ENCODE measurements around the gene VPS13D.

Gene VPS13D

DNA sequence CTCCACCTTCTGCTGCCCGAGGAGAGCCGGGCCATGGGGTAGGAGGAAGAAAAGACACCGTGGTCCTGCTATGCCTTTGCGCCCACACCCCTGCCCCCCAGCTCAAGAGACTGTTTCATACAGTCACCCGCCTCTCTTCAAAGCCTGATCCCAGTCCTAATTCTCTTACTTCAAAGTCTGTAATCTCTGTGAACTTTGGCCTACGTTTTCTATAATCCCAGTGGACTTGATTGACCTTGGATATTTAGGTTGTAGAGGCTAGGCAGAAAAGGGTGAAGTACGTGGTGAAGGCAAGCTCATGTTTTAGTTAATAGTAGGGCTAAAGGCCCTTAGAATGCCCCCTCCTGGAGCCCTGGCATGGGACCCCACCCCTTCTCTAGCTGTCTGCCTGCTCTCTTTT, 28.4 kb downstream of the VPS13D start:
- H3K27me3 ChIP-seq (ENCODE audit: insufficient read depth, low read length): no peaks in the 10 kb centered on the region

DNA sequence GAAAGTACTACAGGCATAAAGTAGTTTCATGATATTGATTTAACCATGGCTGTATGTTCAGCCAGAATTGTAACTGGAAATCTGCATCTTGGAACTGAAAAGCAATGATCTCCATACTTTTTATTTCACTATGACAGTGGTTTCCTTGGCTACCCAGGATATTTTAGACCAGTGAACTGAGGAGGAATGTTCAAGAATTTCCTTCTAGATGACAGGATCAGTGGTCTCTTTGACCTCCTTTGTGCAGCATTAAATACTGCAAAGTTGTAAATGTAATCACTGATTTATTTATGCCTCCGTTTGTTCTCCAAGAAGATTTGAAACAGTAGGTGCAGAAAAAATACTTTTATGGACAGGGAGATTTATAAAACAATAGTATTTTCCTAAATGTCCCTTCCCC, 39.5 kb downstream of the VPS13D start:
- Histone ChIP-seq H3K27ac (ENCODE audit: low read depth, low read length) (no peak overlapping the region), H3K36me3 (ENCODE audit: insufficient read depth, low read length) (peaks cover 22% of the 10 kb centered on the region), H3K4me1 (ENCODE audit: control insufficient read depth, insufficient read depth, low read length, unreplicated experiment) (no peaks in the 10 kb centered on the region), H3K79me2 (ENCODE audit: control insufficient read depth, insufficient read depth, low read length, unreplicated experiment) (no peaks in the 10 kb centered on the region), H3K27me3 (ENCODE audit: insufficient read depth, low read length) (no peaks in the 10 kb centered on the region), H3K4me3 (ENCODE audit: low read depth, low read length) (no peak overlapping the region), H2AFZ (ENCODE audit: low read length, unreplicated experiment) (no peak overlapping the region)

More for the DNA sequence above, 28.4 kb downstream of the VPS13D start:
- Histone ChIP-seq H3K4me1 (ENCODE audit: control insufficient read depth, insufficient read depth, low read length, unreplicated experiment) (no peaks in the 10 kb centered on the region), H2AFZ (ENCODE audit: low read length, unreplicated experiment) (no peak overlapping the region), H3K27ac (ENCODE audit: low read depth, low read length) (no peak overlapping the region), H3K36me3 (ENCODE audit: insufficient read depth, low read length) (peaks cover 31% of the 10 kb centered on the region), H3K4me3 (ENCODE audit: low read depth, low read length) (no peak overlapping the region), H3K79me2 (ENCODE audit: control insufficient read depth, insufficient read depth, low read length, unreplicated experiment) (no peaks in the 10 kb centered on the region)

DNA sequence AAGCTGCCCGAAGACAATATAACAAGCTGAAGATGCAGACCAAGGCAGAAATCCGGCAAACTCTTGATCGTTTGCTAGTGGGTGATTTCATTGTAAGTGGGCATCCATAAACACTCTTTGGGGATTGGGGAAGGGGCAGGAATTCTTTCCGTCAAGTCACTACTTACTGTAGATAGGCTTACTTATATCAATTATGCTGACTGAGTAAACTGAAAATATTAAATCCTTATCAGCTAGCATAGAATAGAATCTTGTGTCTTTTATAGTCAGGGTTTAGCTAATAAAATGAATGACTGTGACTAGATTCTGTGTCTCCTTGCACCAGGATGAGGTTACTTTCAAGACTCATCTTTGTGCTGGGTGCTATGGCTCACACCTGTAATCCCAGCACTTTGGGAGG, 41.2 kb downstream of the VPS13D start:
- H3K4me1 ChIP-seq (ENCODE audit: control insufficient read depth, insufficient read depth, low read length, unreplicated experiment): no peaks in the 10 kb centered on the region

DNA sequence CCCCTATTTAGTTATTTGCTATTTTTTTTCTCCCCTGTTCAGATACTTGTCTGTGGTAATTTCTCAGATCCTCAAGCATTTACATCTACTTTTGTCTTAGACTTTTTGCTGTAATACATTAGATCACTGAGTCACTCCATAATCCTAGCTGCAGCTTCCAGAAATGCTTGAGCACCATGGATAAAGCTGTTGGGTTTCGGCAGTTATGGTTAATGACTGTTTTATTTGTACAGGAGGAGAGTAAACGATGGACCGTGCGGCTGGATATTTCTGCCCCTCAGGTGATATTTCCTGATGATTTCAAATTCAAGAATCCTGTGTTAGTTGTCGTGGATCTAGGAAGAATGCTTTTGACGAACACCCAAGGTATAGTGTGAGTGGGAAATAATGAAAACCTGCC, 42.9 kb downstream of the VPS13D start:
- H3K27ac ChIP-seq (ENCODE audit: low read depth, low read length): no peak overlapping the region
- H3K36me3 ChIP-seq (ENCODE audit: insufficient read depth, low read length): peaks cover 13% of the 10 kb centered on the region; the same call in 1 of the 2 replicates
- H3K27me3 ChIP-seq (ENCODE audit: insufficient read depth, low read length): no peaks in the 10 kb centered on the region
- H2AFZ ChIP-seq (ENCODE audit: low read length, unreplicated experiment): no peak overlapping the region
- H3K4me3 ChIP-seq (ENCODE audit: low read depth, low read length): no peak overlapping the region
- no peaks in the 10 kb centered on the region for H3K79me2 ChIP-seq (ENCODE audit: control insufficient read depth, insufficient read depth, low read length, unreplicated experiment)
- no peaks in the 10 kb centered on the region for H3K4me1 ChIP-seq (ENCODE audit: control insufficient read depth, insufficient read depth, low read length, unreplicated experiment)

More for the DNA sequence above, 41.2 kb downstream of the VPS13D start:
- Histone ChIP-seq H2AFZ (ENCODE audit: low read length, unreplicated experiment) (no peak overlapping the region), H3K79me2 (ENCODE audit: control insufficient read depth, insufficient read depth, low read length, unreplicated experiment) (no peaks in the 10 kb centered on the region), H3K4me3 (ENCODE audit: low read depth, low read length) (no peak overlapping the region), H3K36me3 (ENCODE audit: insufficient read depth, low read length) (peaks cover 12% of the 10 kb centered on the region; the same call in 1 of the 2 replicates), H3K27ac (ENCODE audit: low read depth, low read length) (no peak overlapping the region), H3K27me3 (ENCODE audit: insufficient read depth, low read length) (no peaks in the 10 kb centered on the region)

DNA sequence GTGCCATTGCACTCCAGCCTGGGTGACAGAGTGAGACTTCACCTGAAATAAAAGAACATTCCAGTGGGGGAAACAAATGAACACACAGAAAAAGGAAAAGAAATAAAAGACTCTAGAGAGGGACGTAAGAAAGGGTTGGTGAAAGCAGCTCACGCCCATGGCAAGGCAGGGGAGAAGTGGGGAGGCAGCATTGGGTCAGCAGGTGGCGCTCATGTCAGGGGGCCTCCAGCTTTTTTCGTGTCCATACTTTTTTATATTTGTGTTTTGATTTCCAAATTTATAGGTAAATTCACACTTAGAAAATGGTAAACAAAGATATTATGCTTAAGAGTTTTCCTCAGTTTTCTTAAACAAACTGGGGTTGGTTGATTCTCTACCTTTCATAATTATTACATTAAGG, 45.5 kb downstream of the VPS13D start:
- H3K36me3 ChIP-seq (ENCODE audit: insufficient read depth, low read length): peaks cover 8% of the 10 kb centered on the region; the same call in 1 of the 2 replicates

DNA sequence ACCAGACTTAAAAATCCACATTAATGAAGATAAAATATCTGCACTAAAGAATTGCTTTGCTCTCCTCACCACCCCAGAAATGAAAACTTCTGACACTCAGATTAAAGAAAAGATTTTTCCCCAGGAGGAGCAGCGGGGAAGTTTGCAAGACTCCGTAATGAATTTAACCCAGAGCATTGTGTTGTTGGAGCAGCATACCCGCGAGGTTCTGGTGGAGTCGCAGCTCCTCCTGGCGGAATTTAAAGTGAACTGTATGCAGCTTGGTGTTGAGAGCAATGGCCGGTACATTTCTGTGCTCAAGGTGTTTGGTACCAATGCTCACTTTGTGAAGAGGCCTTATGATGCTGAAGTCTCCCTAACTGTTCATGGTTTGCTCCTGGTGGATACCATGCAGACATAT, 46.4 kb downstream of the VPS13D start:
- H2AFZ ChIP-seq (ENCODE audit: low read length, unreplicated experiment): no peak overlapping the region
- H3K4me3 ChIP-seq (ENCODE audit: low read depth, low read length): no peak overlapping the region
- H3K27me3 ChIP-seq (ENCODE audit: insufficient read depth, low read length): no peaks in the 10 kb centered on the region
- no peaks in the 10 kb centered on the region for H3K79me2 ChIP-seq (ENCODE audit: control insufficient read depth, insufficient read depth, low read length, unreplicated experiment)
- H3K27ac ChIP-seq (ENCODE audit: low read depth, low read length): no peak overlapping the region
- peaks cover 8% of the 10 kb centered on the region; the same call in 1 of the 2 replicates for H3K36me3 ChIP-seq (ENCODE audit: insufficient read depth, low read length)
- no peaks in the 10 kb centered on the region for H3K4me1 ChIP-seq (ENCODE audit: control insufficient read depth, insufficient read depth, low read length, unreplicated experiment)

More for the DNA sequence above, 45.5 kb downstream of the VPS13D start:
- Histone ChIP-seq H3K27me3 (ENCODE audit: insufficient read depth, low read length) (no peaks in the 10 kb centered on the region), H3K27ac (ENCODE audit: low read depth, low read length) (no peak overlapping the region), H2AFZ (ENCODE audit: low read length, unreplicated experiment) (no peak overlapping the region), H3K79me2 (ENCODE audit: control insufficient read depth, insufficient read depth, low read length, unreplicated experiment) (no peaks in the 10 kb centered on the region), H3K4me1 (ENCODE audit: control insufficient read depth, insufficient read depth, low read length, unreplicated experiment) (no peaks in the 10 kb centered on the region), H3K4me3 (ENCODE audit: low read depth, low read length) (no peak overlapping the region)

DNA sequence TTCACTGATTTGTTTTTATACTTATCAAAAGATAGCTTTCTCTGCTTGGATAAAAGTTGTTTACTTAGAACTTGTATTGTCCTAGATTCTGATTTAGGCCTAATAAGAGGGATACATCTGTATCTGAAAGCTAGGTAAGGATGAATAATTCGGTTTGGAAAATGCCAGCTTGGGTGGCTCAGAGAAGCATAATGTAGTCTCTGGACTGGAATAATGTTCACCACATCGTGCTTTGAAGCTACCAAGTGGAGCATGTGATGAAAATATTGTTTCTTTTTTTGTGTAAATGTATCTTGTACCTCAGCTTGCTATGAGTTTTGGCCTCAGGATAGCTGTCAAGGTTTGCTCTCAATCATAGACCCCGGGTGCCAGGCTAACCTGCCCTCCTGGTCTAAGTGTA, 49.2 kb downstream of the VPS13D start:
- H2AFZ ChIP-seq (ENCODE audit: low read length, unreplicated experiment): no peak overlapping the region
- no peak overlapping the region for H3K27ac ChIP-seq (ENCODE audit: low read depth, low read length)
- no peaks in the 10 kb centered on the region for H3K27me3 ChIP-seq (ENCODE audit: insufficient read depth, low read length)
- peaks cover 13% of the 10 kb centered on the region for H3K36me3 ChIP-seq (ENCODE audit: insufficient read depth, low read length)
- H3K4me1 ChIP-seq (ENCODE audit: control insufficient read depth, insufficient read depth, low read length, unreplicated experiment): no peaks in the 10 kb centered on the region
- no peaks in the 10 kb centered on the region for H3K79me2 ChIP-seq (ENCODE audit: control insufficient read depth, insufficient read depth, low read length, unreplicated experiment)
- no peak overlapping the region for H3K4me3 ChIP-seq (ENCODE audit: low read depth, low read length)

DNA sequence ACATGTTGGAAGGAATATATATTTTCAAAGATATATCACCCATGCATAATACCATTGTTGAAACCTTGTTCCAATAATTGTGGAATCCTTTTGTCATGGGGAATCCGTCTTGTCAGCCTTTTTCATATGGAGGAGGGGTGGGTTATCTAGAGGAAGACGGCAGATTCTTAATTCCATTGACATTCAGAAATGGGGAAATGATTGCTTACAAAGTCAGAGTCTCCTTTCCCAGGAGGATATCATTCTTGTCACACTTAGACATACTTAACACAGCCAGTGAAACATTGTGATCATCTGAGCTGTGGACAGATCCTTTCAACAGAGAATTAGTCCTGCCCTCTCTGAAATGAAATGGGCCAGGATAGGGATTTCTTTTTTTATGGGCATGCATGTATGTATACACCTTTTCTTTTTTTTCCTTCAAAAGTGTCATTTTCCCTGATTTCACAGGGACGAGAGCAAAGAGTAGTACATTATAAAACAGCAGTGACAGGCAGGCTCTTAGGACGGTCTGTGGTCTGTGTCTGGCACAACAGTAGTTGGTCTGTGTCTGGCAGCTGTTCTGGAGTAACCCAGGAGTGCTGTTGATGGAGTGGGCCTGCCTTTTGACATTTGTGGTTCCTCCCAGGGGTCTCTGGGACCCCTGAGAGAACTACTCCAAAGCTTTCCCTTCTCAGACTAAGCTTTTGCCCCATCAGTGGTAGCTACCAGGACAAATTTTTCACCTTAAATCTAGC, 50.1 kb downstream of the VPS13D start:
- no peaks in the 10 kb centered on the region for H3K4me1 ChIP-seq (ENCODE audit: control insufficient read depth, insufficient read depth, low read length, unreplicated experiment)
- no peak overlapping the region for H2AFZ ChIP-seq (ENCODE audit: low read length, unreplicated experiment)
- H3K4me3 ChIP-seq (ENCODE audit: low read depth, low read length): no peak overlapping the region
- peaks cover 13% of the 10 kb centered on the region for H3K36me3 ChIP-seq (ENCODE audit: insufficient read depth, low read length)
- H3K27ac ChIP-seq (ENCODE audit: low read depth, low read length): no peak overlapping the region
- H3K27me3 ChIP-seq (ENCODE audit: insufficient read depth, low read length): no peaks in the 10 kb centered on the region
- H3K79me2 ChIP-seq (ENCODE audit: control insufficient read depth, insufficient read depth, low read length, unreplicated experiment): peaks cover 4% of the 10 kb centered on the region

DNA sequence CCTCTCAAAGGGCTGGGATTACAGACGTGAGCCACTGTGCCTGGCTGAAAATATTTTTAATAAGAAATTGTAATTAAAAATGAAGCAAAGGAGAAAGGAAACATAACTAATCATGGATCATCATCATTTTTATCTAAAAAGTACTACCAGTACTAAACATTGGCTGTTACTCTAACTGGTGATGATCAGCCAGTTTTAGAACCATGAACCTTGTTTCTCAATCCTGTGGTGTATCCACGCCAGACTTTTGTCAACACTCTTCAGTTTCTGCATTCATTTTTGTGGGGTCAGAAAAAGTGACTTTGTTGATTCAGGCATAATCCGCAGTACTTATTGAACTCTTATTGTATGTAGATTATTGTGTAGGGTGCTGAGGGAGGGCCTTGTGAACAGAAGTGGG, 52.3 kb downstream of the VPS13D start:
- Histone ChIP-seq H3K27ac (ENCODE audit: low read depth, low read length) (no peak overlapping the region), H2AFZ (ENCODE audit: low read length, unreplicated experiment) (no peak overlapping the region), H3K4me1 (ENCODE audit: control insufficient read depth, insufficient read depth, low read length, unreplicated experiment) (no peaks in the 10 kb centered on the region), H3K79me2 (ENCODE audit: control insufficient read depth, insufficient read depth, low read length, unreplicated experiment) (peaks cover 7% of the 10 kb centered on the region), H3K36me3 (ENCODE audit: insufficient read depth, low read length) (peaks cover 5% of the 10 kb centered on the region; the same call in 1 of the 2 replicates), H3K27me3 (ENCODE audit: insufficient read depth, low read length) (no peaks in the 10 kb centered on the region), H3K4me3 (ENCODE audit: low read depth, low read length) (no peak overlapping the region)

DNA sequence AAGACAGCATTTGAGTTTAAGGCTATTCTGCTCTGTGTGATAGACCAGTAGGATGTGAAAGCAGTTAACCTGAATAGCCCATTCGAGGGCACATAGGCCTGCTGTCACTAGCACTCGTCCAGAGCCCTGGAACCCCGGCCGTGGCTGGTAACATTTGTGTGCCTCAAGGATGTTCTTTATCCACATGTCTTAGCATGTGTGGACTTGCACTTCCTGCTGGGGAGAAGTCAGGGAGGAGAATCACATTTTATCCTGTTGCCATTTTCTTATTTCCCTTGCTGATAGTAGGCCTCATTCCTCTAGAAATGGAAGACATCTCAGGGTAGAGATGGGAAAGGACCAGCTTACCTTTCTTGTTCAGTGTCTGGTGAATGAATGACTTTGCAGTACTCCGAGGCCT, 54.7 kb downstream of the VPS13D start:
- peaks cover 5% of the 10 kb centered on the region; the same call in 1 of the 2 replicates for H3K36me3 ChIP-seq (ENCODE audit: insufficient read depth, low read length)
- no peak overlapping the region for H3K4me3 ChIP-seq (ENCODE audit: low read depth, low read length)
- no peaks in the 10 kb centered on the region for H3K27me3 ChIP-seq (ENCODE audit: insufficient read depth, low read length)
- H3K27ac ChIP-seq (ENCODE audit: low read depth, low read length): no peak overlapping the region
- H2AFZ ChIP-seq (ENCODE audit: low read length, unreplicated experiment): no peak overlapping the region
- no peaks in the 10 kb centered on the region for H3K4me1 ChIP-seq (ENCODE audit: control insufficient read depth, insufficient read depth, low read length, unreplicated experiment)
- peaks cover 9% of the 10 kb centered on the region for H3K79me2 ChIP-seq (ENCODE audit: control insufficient read depth, insufficient read depth, low read length, unreplicated experiment)

DNA sequence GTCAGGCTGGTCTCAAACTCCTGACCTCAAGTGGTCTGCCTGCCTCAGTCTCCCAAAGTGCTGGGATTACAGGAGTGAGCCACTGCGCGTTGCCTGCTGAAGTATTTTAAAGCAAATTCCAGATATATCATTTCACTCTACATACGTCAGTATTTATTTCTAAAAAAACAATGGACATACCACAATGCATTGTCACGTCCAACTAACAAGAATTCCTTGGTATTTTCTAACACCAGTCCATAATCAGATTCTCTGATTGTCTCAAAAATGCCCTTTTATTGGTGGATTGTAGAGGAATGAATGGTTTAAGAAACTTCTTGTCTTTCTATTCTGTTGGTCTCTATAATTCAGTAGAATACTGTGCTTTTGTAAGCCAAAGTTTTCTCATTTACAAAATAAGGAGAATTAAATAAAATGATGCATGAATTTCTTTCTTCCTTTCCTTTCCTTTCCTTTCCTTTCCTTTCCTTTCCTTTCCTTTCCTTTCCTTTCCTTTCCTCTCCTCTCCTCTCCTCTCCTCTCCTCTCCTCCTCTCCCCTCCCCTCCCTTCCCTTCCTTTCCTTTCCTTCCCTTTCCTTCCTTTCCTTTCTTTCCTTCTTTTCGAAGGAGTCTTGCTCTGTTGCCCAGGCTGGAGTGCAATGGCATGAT, 55.8 kb downstream of the VPS13D start:
- peaks cover 9% of the 10 kb centered on the region for H3K79me2 ChIP-seq (ENCODE audit: control insufficient read depth, insufficient read depth, low read length, unreplicated experiment)
- peaks cover 5% of the 10 kb centered on the region; the same call in 1 of the 2 replicates for H3K36me3 ChIP-seq (ENCODE audit: insufficient read depth, low read length)
- no peak overlapping the region for H2AFZ ChIP-seq (ENCODE audit: low read length, unreplicated experiment)
- H3K4me1 ChIP-seq (ENCODE audit: control insufficient read depth, insufficient read depth, low read length, unreplicated experiment): no peaks in the 10 kb centered on the region
- H3K27me3 ChIP-seq (ENCODE audit: insufficient read depth, low read length): no peaks in the 10 kb centered on the region
- no peak overlapping the region for H3K27ac ChIP-seq (ENCODE audit: low read depth, low read length)
- no peak overlapping the region for H3K4me3 ChIP-seq (ENCODE audit: low read depth, low read length)

Data from ACC112 (cell line).